Stimulated activated CD8-positive, alpha-beta memory T cell treated with anti-CD3 and anti-CD28 coated beads, Interleukin-4, amount 100 ng/mL, for 1 hour (primary cell): Measurements from ENCODE around the gene TCERG1L.

Experiments used
- DNase-seq, 2 donors: peaks; one replicate each; pipeline ENCODE4 v3.0.0-alpha.2; 2020; ENCODE audit warnings: low read depth in 2 of 2, low spot score in 1 of 2

Gene TCERG1L

GRCh38 chr10:131230166-131230565, 81.4 kb downstream of the TCERG1L start:
- DNase-seq: no peak

- no peak for DNase-seq
Observed at GRCh38 chr10:131227163-131227740, 84.3 kb downstream of the TCERG1L start.

GRCh38 chr10:131226446-131227162, 84.9 kb downstream of the TCERG1L start:
- DNase-seq: no peak

- DNase-seq: no peak
Observed at GRCh38 chr10:131224106-131224505, 87.4 kb downstream of the TCERG1L start.

- no peak for DNase-seq
Observed at GRCh38 chr10:131223422-131223821, 88.1 kb downstream of the TCERG1L start.

- no peak for DNase-seq
Observed at GRCh38 chr10:131222986-131223385, 88.5 kb downstream of the TCERG1L start.

GRCh38 chr10:131221632-131222277, 89.8 kb downstream of the TCERG1L start:
- no peak for DNase-seq

GRCh38 chr10:131220601-131221171, 90.8 kb downstream of the TCERG1L start:
- DNase-seq: no peak

GRCh38 chr10:131219955-131220489, 91.5 kb downstream of the TCERG1L start:
- no peak for DNase-seq

GRCh38 chr10:131219584-131219886, 92.0 kb downstream of the TCERG1L start:
- no peak for DNase-seq

- no peak for DNase-seq
Observed at GRCh38 chr10:131218811-131219583, 92.5 kb downstream of the TCERG1L start.

- DNase-seq: no peak
Observed at GRCh38 chr10:131216681-131217230, 94.8 kb downstream of the TCERG1L start.

GRCh38 chr10:131215776-131216175, 95.7 kb downstream of the TCERG1L start:
- no peak for DNase-seq

GRCh38 chr10:131214521-131215244, 96.8 kb downstream of the TCERG1L start:
- no peak for DNase-seq

GRCh38 chr10:131213741-131214505, 97.6 kb downstream of the TCERG1L start:
- no peak for DNase-seq

- no peak for DNase-seq
Observed at GRCh38 chr10:131212763-131213325, 98.7 kb downstream of the TCERG1L start.

- DNase-seq: no peak
Observed at GRCh38 chr10:131211965-131212619, 99.4 kb downstream of the TCERG1L start.

- DNase-seq: no peak
Observed at GRCh38 chr10:131211559-131211958, 100.0 kb downstream of the TCERG1L start.

- DNase-seq: no peak
Observed at GRCh38 chr10:131211146-131211545, 100.4 kb downstream of the TCERG1L start.
